GM10847 (cell line): ENCODE measurements around the gene AGO3.

ENCODE experiments used
- POLR2A ChIP-seq: IDR thresholded peaks from 2 replicates; pipeline ENCODE4 v1.6.1; 2011; ENCODE audit not compliant: insufficient read length; ENCODE audit errors: extremely low read depth

Gene AGO3

GRCh38 chr1:35945327-35945726, 14.4 kb downstream of the AGO3 start:
- TF ChIP-seq POLR2A: no peak

DNA sequence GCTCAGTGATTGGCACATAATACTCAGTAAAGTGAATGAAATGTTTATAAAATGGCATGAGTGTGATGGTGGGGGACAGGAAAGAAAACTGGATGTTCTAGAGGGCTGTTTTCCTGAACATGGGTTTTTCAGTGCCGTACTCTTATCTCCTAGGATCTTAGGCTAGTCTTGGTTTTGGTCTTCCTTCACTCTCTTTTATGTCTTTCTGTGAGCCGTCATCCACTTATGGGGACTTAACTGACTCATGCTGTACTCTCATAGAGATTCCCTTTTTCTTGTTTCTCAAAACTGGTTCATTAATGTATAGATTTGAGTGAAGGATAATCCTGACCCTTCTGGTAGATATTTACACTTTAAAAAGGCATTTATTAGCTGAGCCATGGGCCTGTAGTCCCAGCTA, 16.6 kb downstream of the AGO3 start:
- TF ChIP-seq POLR2A: no peak

- no peak for TF ChIP-seq POLR2A
These were observed 27.7 kb downstream of the AGO3 start for GRCh38 chr1:35958558-35958957.

GRCh38 chr1:35959304-35959703, 28.4 kb downstream of the AGO3 start:
- TF ChIP-seq POLR2A: no peak

DNA sequence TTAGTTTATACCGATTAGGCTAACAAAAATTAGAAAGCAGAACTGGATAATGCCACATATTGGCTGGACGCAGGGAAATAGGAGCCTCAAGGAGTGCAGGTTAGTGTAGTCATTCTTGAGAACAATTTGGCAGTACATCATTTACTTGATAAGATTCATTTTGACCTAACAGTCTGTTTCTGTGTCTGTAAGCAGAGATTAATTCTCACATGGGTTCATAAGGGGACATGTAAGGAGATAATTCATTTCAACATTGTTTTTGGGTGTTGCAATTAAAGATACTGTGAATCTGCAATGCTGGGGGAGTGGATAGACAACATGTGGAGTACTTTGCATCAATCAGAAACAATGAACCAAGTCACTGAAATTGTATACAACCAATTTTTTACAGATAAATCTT, 32.0 kb downstream of the AGO3 start:
- TF ChIP-seq POLR2A: no peak

GRCh38 chr1:35968396-35968795, 37.5 kb downstream of the AGO3 start:
- no peak for TF ChIP-seq POLR2A

GRCh38 chr1:35971601-35972000, 40.7 kb downstream of the AGO3 start:
- no peak for TF ChIP-seq POLR2A

DNA sequence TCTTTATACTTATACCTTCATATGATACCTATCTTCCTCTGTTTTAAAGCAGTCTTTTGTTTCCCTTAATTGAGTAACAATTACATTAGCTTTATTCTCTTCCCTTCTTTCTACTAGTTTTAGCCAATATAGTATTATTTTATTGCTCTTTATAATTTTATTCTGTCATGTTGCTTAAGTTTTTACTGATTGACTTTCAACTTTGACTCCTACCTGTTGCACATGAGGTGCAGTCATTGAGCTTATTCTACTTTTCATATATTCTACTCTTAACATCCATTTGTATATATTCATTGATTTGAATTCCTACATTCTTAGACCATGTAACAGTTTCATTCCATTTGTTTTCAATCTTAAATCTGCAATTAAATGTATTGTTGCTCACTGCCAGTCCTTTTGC, 49.2 kb downstream of the AGO3 start:
- TF ChIP-seq POLR2A: no peak

- no peak for TF ChIP-seq POLR2A
These were observed 57.3 kb downstream of the AGO3 start for GRCh38 chr1:35988237-35988636.

- TF ChIP-seq POLR2A: no peak
These were observed 76.1 kb downstream of the AGO3 start for GRCh38 chr1:36006941-36007500.

DNA sequence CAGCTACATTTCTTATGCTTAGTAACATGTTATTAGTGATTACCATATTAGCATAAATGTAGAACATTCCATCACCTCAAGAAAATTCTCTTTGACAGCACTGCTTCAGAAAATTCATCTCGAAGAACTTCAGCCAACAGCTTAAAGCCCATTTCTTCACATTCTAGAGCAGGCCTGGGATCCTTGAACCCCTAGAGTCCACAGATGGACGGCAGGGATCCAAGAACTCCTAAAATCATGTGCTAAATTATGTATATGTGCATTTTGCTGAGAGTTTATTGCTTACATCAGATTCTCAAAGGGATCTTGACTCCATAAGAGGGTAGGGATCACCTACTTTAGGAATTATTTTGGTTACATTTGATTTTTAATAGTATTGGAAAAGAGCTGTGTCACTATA, 76.8 kb downstream of the AGO3 start:
- TF ChIP-seq POLR2A: no peak

GRCh38 chr1:36008546-36009197, 77.8 kb downstream of the AGO3 start:
- TF ChIP-seq POLR2A: no peak

GRCh38 chr1:36014722-36015220, 83.9 kb downstream of the AGO3 start:
- TF ChIP-seq POLR2A: no peak

DNA sequence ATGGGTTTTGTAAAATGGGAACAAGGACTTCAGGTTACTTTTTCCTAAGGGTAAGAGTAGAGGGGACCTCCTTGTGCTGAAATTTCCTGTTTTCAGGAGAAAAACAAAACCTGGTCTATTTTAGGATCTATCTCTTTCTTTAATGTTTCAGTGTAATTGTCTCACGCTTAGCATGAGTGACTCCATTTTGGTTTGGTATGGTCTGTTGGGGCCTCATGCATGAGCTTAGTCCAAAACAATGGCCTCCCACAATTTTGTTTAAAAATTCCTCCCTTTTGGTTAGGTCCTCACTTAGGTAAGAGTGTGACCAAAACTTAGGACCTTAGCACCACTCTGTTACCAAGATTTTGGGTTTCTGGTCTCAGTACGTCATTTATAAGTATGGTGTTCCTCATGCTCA, 85.8 kb downstream of the AGO3 start:
- TF ChIP-seq POLR2A: no peak

- TF ChIP-seq POLR2A: no peak
These were observed 92.3 kb downstream of the AGO3 start for GRCh38 chr1:36023098-36023769.

DNA sequence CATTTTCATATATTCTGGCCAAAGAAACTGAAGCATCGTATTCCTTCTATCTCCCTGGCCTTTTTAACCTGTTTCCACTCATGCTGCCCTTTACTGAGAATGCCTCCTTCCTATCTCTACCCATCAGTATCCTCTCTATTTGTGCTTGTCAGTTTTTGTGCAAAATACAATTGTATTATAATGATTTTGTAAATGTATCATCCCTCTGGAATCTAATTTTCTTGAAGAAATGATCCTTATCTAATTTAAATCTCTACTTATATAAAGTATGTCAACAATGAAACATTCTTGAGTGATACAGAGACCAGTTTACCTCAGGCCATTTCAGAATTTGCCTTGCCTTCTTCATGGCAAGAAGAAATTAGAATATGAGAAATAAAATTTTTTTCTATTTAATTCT, 93.9 kb downstream of the AGO3 start:
- TF ChIP-seq POLR2A: no peak

DNA sequence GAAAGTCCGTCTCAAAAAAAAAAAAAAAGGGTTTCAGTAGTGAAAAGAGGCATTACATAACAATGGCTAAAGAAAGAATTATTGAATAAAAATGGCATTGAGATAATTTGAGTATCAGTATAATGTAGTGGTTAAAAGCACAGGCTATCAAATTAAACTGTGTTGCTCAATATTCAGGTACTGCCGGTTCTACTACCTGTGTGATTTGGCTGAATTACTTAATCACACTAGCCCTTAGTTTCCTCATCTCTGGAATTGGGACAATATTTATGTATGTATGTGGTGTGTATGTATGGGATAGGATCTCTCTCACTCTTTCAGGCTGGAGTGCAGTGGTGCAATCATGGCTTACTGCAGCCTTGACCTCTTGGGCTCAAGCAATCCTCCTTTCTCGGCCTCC, 96.9 kb downstream of the AGO3 start:
- TF ChIP-seq POLR2A: no peak

DNA sequence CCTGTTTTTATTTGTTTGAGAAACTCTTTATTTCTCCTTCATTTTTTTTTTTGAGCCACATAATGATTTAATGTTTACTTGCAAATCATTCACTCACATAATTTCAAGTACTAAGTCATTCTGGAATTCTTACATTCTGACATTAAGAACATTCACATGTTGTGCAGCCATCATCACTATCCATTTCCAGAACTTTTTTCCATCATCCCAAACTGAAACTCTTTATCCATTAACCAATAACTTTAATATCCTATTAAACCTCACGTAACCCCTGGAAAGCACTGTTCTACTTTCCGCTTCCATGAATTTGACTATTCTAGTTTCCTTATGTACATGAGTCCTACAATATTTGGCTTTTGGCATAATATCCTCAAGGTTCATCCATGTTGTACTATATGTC, 100.5 kb downstream of the AGO3 start:
- no peak for TF ChIP-seq POLR2A
